A549 (cell line): ENCODE results near the gene SEMA7A.

Experiments used
- GATA3 ChIP-seq: IDR thresholded peaks from 2 replicates; pipeline ENCODE4 v1.6.1; 2012; ENCODE audit warnings: borderline replicate concordance
- NR3C1 ChIP-seq: fragments of >200 bp; sonication (Bioruptor Twin); formaldehyde crosslinking; IDR thresholded peaks from 3 replicates; pipeline ENCODE4 v1.6.1; 2017
- POLR2A ChIP-seq: IDR thresholded peaks from 2 replicates; pipeline ENCODE4 v1.6.1; 2012; ENCODE audit warnings: mild to moderate bottlenecking, low read length
- RCOR1 ChIP-seq: fragments of 150-350 bp; IDR thresholded peaks from 2 replicates; pipeline ENCODE4 v1.6.1; 2014; ENCODE audit warnings: antibody characterized with exemption, low read length, low read depth
- TFCP2L1 ChIP-seq: fragments of 250-450 bp; sonication (Bioruptor Pico); IDR thresholded peaks from 2 replicates; pipeline ENCODE4 v1.5.0; 2021; ENCODE audit warnings: mild to moderate bottlenecking
- TF ChIP-seq, protein P1 (sequence below): fragments of >200 bp; sonication (Bioruptor Twin); formaldehyde crosslinking; IDR thresholded peaks from 3 replicates; pipeline ENCODE4 v1.5.1; 2016

DNA sequence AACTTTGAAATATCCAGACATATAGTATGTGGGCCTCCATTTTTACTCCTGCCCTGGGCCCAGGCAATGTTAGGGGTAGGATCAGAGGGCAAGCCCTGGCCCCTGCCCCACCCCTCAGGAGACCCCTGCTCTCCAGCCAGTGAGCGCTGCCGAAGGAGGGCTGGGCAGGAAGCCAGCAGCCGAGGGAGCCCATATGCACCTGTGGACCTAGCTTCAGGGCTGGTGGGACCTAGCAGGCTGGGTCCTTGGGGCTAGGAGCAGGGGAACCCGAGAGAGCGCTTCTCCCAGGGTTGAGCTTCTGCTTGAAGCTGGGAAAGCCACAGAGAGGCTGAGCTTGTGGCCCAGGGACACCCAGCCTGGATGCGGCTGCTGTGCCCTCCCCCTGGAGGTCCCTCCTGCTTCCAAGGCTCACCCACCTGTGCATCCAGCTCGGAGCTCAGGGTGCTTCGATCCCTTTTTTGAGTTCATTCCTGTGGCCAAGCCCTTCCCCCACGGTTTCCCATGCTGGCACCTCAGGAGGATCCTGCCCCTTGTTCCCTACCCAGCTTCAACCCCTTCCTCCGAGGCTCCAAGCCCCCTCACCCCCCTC lies 45.3 kb downstream of the SEMA7A start:
- TF ChIP-seq GATA3 (no peak), POLR2A (no peak), TFCP2L1 (CRISPR knock-in tag) (no peak), RCOR1 (no peak), NR3C1 (no peak)
- TF ChIP-seq, protein P1, sequence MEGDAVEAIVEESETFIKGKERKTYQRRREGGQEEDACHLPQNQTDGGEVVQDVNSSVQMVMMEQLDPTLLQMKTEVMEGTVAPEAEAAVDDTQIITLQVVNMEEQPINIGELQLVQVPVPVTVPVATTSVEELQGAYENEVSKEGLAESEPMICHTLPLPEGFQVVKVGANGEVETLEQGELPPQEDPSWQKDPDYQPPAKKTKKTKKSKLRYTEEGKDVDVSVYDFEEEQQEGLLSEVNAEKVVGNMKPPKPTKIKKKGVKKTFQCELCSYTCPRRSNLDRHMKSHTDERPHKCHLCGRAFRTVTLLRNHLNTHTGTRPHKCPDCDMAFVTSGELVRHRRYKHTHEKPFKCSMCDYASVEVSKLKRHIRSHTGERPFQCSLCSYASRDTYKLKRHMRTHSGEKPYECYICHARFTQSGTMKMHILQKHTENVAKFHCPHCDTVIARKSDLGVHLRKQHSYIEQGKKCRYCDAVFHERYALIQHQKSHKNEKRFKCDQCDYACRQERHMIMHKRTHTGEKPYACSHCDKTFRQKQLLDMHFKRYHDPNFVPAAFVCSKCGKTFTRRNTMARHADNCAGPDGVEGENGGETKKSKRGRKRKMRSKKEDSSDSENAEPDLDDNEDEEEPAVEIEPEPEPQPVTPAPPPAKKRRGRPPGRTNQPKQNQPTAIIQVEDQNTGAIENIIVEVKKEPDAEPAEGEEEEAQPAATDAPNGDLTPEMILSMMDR, result no peak
